HepG2 (cell line): Measurements from ENCODE around the gene CACNA1G. TPM values are rescaled to one million over a fixed set of nuclear protein-coding genes. Genes with fewer than 3 reads are reported as not detected.

Experiments
- ATM ChIP-seq: fragments of 450-650 bp; IDR thresholded peaks from 2 replicates; pipeline ENCODE4 v1.7.1; 2017; ENCODE audit warnings: mild to moderate bottlenecking, borderline replicate concordance
- BCL6 ChIP-seq: IDR thresholded peaks from 2 replicates; pipeline ENCODE4 v1.6.1; 2016; ENCODE audit warnings: missing genetic modification reagents, missing compliant biosample characterization
- ISL2 ChIP-seq: sonication (generic); formaldehyde crosslinking; IDR thresholded peaks from 2 replicates; pipeline ENCODE4 v1.5.0; 2020; ENCODE audit warnings: missing genetic modification reagents
- ISX ChIP-seq: sonication (generic); formaldehyde crosslinking; conservative IDR thresholded peaks from 2 replicates; pipeline ENCODE4 v1.5.0; 2020; ENCODE audit warnings: missing genetic modification reagents
- KDM3A ChIP-seq: IDR thresholded peaks from 2 replicates; pipeline ENCODE4 v1.6.1; 2018; ENCODE audit warnings: low read depth, missing compliant biosample characterization
- MTF2 ChIP-seq: sonication (generic); formaldehyde crosslinking; IDR thresholded peaks from 2 replicates; pipeline ENCODE4 v1.5.0; 2020; ENCODE audit warnings: missing genetic modification reagents, borderline replicate concordance
- PHF8 ChIP-seq: sonication (generic); formaldehyde crosslinking; IDR thresholded peaks from 2 replicates; pipeline ENCODE4 v1.5.0; 2020; ENCODE audit warnings: missing genetic modification reagents
- PITX1 ChIP-seq: sonication (generic); formaldehyde crosslinking; IDR thresholded peaks from 2 replicates; pipeline ENCODE4 v1.5.1; 2020; ENCODE audit warnings: mild to moderate bottlenecking, missing genetic modification reagents
- SALL1 ChIP-seq: sonication (generic); formaldehyde crosslinking; IDR thresholded peaks from 2 replicates; pipeline ENCODE4 v1.8.0; 2022; ENCODE audit warnings: mild to moderate bottlenecking, missing genetic modification reagents
- SETDB1 ChIP-seq: sonication (generic); formaldehyde crosslinking; IDR thresholded peaks from 2 replicates; pipeline ENCODE4 v1.5.1; 2020; ENCODE audit warnings: missing genetic modification reagents, mild to moderate bottlenecking, borderline replicate concordance
- SSRP1 ChIP-seq: IDR thresholded peaks from 2 replicates; pipeline ENCODE4 v1.6.1; 2016; ENCODE audit warnings: control low read depth
- TEAD3 ChIP-seq: optimal IDR thresholded peaks from 2 replicates; pipeline ENCODE3; 2016; ENCODE audit warnings: borderline replicate concordance
- ZFP62 ChIP-seq: sonication (generic); formaldehyde crosslinking; IDR thresholded peaks from 2 replicates; pipeline ENCODE4 v1.4.0; 2020; ENCODE audit warnings: missing genetic modification reagents
- ZNF101 ChIP-seq: sonication (generic); formaldehyde crosslinking; IDR thresholded peaks from 2 replicates; pipeline ENCODE4 v1.4.0; 2020; ENCODE audit warnings: mild to moderate bottlenecking, low read depth, missing genetic modification reagents, borderline replicate concordance
- ZNF782 ChIP-seq: sonication (generic); formaldehyde crosslinking; IDR thresholded peaks from 2 replicates; pipeline ENCODE4 v1.4.0; 2020; ENCODE audit warnings: missing genetic modification reagents, mild to moderate bottlenecking, borderline replicate concordance
- ZNF792 ChIP-seq: IDR thresholded peaks from 2 replicates; pipeline ENCODE4 v1.6.1; 2016
- polyA plus RNA-seq, 8 experiments: library from polyadenylated mRNA; depleted of rRNA in 3 of 8; stranded (reverse) in 7 of 8; unstranded in 1 of 8; fragments of >200 nt; fragmentation: Illumina TruSeq in 4 of 8; extraction: Trizol in 4 of 8; gene quantifications; 2 replicates each; pipeline versions ENCODE4 v1.2.1 to v1.2.3, GENCODE V29; 2011 to 2016; ENCODE audit warnings: low read depth in 4 of 8, missing spikeins in 1 of 8, mixed read lengths in 1 of 8; ENCODE audit not compliant: insufficient read depth in 1 of 8
- total RNA-seq, 5 experiments: library from RNA; depleted of rRNA; stranded (reverse); fragments of >200 nt; fragmentation: Illumina TruSeq; extraction: Trizol; gene quantifications; 2 replicates each; pipeline ENCODE4 v1.2.3, GENCODE V29; 2016; ENCODE audit warnings: low read depth in 1 of 5
- TF ChIP-seq, protein P1 (sequence below): sonication (generic); formaldehyde crosslinking; IDR thresholded peaks from 2 replicates; pipeline ENCODE4 v1.4.0; 2020; ENCODE audit warnings: missing genetic modification reagents
- TF ChIP-seq, protein P2 (sequence below): sonication (generic); formaldehyde crosslinking; IDR thresholded peaks from 2 replicates; pipeline ENCODE4 v1.5.1; 2020; ENCODE audit warnings: mild to moderate bottlenecking, missing genetic modification reagents, moderate library complexity
- TF ChIP-seq, protein P3 (sequence below): sonication (generic); formaldehyde crosslinking; IDR thresholded peaks from 2 replicates; pipeline ENCODE4 v1.4.0; 2020; ENCODE audit warnings: low read depth, mild to moderate bottlenecking, missing genetic modification reagents
- TF ChIP-seq, protein P4 (sequence below): sonication (generic); formaldehyde crosslinking; IDR thresholded peaks from 2 replicates; pipeline ENCODE4 v1.4.0; 2020; ENCODE audit warnings: missing genetic modification reagents
- TF ChIP-seq, protein P5 (sequence below): IDR thresholded peaks from 2 replicates; pipeline ENCODE4 v1.4.0; 2020; ENCODE audit warnings: mild to moderate bottlenecking, missing genetic modification reagents

Gene CACNA1G
- total and polyA plus RNA-seq, 2 of the 13 experiments (the other 11 are each of a cell fraction or from before 2014, with no cell fraction given), result 0.02 TPM; not detected in 1

DNA sequence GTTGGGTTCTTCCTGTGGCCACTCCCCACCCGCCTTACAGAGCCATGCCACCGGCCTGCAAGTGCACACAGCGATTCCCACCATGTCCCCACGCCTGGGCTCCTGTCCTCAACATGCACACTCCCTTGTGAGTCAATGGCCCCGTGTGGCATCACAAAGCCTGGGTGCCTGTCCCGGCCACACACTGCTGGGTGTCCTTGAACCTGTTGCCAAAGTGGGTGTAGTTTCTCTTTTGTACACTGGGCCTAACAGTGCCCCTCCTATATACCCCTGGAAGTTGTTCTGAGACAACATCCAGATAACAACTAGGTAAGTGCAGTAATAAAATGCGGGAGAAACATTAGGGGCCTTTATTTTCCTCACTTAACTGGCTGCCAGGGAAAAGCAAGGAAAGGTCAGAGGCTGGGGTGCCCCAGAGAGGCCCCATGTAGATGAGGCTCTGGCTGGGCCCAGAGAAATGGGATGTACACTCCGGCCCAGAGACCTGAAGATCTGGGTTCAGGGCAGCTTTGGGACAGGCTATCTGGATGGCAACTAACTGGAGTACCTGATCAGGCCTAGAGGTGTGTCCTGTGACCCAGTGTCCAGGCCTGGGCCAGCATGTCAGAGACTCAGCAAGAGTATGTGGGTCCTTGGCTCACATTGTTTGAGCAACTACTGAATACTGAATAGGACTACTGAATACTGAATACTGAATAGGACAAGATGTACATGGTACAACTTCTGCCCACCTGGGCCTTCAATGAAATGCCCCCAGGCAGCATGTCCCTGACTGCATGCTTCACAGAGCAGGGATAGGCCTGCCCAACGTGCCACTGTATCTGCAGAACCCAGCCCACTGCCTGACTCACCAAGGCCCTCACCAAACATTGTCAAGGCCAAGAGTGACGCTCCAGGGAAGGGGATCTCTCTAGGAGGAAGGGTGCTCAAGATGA lies 82.5 kb downstream of the CACNA1G start (continued):
- TF ChIP-seq KDM3A (CRISPR knock-in tag) (no peak), ISL2 (CRISPR knock-in tag) (0 out of 2 replicates have a peak, but pooled peaks have one; percentile 22), TEAD3 (CRISPR knock-in tag) (peak; percentile 21), MTF2 (CRISPR knock-in tag) (no peak), SETDB1 (CRISPR knock-in tag) (no peak), ISX (CRISPR knock-in tag) (no peak), ZNF101 (no peak), PHF8 (no peak), PITX1 (CRISPR knock-in tag) (no peak; the same call in 1 of the 2 replicates), ZFP62 (CRISPR knock-in tag) (no peak), SALL1 (peak; percentile 51; the same call in 1 of the 2 replicates), SSRP1 (no peak), ATM (no peak), ZNF782 (CRISPR knock-in tag) (no peak), ZNF792 (CRISPR knock-in tag) (no peak), BCL6 (peak; percentile 59)
- TF ChIP-seq, protein P1, sequence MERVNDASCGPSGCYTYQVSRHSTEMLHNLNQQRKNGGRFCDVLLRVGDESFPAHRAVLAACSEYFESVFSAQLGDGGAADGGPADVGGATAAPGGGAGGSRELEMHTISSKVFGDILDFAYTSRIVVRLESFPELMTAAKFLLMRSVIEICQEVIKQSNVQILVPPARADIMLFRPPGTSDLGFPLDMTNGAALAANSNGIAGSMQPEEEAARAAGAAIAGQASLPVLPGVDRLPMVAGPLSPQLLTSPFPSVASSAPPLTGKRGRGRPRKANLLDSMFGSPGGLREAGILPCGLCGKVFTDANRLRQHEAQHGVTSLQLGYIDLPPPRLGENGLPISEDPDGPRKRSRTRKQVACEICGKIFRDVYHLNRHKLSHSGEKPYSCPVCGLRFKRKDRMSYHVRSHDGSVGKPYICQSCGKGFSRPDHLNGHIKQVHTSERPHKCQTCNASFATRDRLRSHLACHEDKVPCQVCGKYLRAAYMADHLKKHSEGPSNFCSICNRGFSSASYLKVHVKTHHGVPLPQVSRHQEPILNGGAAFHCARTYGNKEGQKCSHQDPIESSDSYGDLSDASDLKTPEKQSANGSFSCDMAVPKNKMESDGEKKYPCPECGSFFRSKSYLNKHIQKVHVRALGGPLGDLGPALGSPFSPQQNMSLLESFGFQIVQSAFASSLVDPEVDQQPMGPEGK (CRISPR knock-in tag), result peak; percentile 75; the same call in 1 of the 2 replicates
- TF ChIP-seq, protein P2, sequence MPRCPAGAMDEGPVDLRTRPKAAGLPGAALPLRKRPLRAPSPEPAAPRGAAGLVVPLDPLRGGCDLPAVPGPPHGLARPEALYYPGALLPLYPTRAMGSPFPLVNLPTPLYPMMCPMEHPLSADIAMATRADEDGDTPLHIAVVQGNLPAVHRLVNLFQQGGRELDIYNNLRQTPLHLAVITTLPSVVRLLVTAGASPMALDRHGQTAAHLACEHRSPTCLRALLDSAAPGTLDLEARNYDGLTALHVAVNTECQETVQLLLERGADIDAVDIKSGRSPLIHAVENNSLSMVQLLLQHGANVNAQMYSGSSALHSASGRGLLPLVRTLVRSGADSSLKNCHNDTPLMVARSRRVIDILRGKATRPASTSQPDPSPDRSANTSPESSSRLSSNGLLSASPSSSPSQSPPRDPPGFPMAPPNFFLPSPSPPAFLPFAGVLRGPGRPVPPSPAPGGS (CRISPR knock-in tag), result no peak
- TF ChIP-seq, protein P3, sequence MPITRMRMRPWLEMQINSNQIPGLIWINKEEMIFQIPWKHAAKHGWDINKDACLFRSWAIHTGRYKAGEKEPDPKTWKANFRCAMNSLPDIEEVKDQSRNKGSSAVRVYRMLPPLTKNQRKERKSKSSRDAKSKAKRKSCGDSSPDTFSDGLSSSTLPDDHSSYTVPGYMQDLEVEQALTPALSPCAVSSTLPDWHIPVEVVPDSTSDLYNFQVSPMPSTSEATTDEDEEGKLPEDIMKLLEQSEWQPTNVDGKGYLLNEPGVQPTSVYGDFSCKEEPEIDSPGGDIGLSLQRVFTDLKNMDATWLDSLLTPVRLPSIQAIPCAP (CRISPR knock-in tag), result no peak
- TF ChIP-seq, protein P4, sequence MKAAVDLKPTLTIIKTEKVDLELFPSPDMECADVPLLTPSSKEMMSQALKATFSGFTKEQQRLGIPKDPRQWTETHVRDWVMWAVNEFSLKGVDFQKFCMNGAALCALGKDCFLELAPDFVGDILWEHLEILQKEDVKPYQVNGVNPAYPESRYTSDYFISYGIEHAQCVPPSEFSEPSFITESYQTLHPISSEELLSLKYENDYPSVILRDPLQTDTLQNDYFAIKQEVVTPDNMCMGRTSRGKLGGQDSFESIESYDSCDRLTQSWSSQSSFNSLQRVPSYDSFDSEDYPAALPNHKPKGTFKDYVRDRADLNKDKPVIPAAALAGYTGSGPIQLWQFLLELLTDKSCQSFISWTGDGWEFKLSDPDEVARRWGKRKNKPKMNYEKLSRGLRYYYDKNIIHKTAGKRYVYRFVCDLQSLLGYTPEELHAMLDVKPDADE (CRISPR knock-in tag), result no peak
- TF ChIP-seq, protein P5, sequence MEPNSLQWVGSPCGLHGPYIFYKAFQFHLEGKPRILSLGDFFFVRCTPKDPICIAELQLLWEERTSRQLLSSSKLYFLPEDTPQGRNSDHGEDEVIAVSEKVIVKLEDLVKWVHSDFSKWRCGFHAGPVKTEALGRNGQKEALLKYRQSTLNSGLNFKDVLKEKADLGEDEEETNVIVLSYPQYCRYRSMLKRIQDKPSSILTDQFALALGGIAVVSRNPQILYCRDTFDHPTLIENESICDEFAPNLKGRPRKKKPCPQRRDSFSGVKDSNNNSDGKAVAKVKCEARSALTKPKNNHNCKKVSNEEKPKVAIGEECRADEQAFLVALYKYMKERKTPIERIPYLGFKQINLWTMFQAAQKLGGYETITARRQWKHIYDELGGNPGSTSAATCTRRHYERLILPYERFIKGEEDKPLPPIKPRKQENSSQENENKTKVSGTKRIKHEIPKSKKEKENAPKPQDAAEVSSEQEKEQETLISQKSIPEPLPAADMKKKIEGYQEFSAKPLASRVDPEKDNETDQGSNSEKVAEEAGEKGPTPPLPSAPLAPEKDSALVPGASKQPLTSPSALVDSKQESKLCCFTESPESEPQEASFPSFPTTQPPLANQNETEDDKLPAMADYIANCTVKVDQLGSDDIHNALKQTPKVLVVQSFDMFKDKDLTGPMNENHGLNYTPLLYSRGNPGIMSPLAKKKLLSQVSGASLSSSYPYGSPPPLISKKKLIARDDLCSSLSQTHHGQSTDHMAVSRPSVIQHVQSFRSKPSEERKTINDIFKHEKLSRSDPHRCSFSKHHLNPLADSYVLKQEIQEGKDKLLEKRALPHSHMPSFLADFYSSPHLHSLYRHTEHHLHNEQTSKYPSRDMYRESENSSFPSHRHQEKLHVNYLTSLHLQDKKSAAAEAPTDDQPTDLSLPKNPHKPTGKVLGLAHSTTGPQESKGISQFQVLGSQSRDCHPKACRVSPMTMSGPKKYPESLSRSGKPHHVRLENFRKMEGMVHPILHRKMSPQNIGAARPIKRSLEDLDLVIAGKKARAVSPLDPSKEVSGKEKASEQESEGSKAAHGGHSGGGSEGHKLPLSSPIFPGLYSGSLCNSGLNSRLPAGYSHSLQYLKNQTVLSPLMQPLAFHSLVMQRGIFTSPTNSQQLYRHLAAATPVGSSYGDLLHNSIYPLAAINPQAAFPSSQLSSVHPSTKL (CRISPR knock-in tag), result peak; percentile 66; the same call in 1 of the 2 replicates
